Peyer's patch (tissue), 4 donors: Measurements from ENCODE around the gene DSCAML1.

Experiments
- POLR2A ChIP-seq, 2 donors: fragments of 450-650 bp; IDR thresholded peaks; one replicate each; pipeline ENCODE4 v1.5.1; 2017; ENCODE audit warnings: antibody characterized with exemption in 2 of 2, mild to moderate bottlenecking in 2 of 2, moderate library complexity in 2 of 2
- TF ChIP-seq, protein P1 (sequence below), 6 experiments: fragments of 450-650 bp in 4 of 6; fragments of 200-600 bp in 2 of 6; sonication (generic) in 1 of 6; IDR thresholded peaks; one replicate each; pipeline ENCODE4 v1.5.1; 2017 to 2019; ENCODE audit warnings: antibody characterized with exemption in 6 of 6, mild to moderate bottlenecking in 3 of 6, moderate library complexity in 1 of 6

GRCh38 chr11:117513666-117514065 is 283.4 kb downstream of the DSCAML1 start:
- TF ChIP-seq, protein P1, sequence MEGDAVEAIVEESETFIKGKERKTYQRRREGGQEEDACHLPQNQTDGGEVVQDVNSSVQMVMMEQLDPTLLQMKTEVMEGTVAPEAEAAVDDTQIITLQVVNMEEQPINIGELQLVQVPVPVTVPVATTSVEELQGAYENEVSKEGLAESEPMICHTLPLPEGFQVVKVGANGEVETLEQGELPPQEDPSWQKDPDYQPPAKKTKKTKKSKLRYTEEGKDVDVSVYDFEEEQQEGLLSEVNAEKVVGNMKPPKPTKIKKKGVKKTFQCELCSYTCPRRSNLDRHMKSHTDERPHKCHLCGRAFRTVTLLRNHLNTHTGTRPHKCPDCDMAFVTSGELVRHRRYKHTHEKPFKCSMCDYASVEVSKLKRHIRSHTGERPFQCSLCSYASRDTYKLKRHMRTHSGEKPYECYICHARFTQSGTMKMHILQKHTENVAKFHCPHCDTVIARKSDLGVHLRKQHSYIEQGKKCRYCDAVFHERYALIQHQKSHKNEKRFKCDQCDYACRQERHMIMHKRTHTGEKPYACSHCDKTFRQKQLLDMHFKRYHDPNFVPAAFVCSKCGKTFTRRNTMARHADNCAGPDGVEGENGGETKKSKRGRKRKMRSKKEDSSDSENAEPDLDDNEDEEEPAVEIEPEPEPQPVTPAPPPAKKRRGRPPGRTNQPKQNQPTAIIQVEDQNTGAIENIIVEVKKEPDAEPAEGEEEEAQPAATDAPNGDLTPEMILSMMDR (IDR thresholded peaks at IDR 0.05): no peak
- TF ChIP-seq POLR2A (IDR thresholded peaks at IDR 0.05): no peak
